Endothelial cell of umbilical vein (primary cell): ENCODE data around the gene CHRNA5.

Source experiments
- CTCF ChIP-seq, 2 donors: IDR thresholded peaks; 1 replicate in 1 of 2; 2 replicates in 1 of 2; pipeline ENCODE4 v1.5.1; 2011; ENCODE audit warnings: low read length in 2 of 2, mild to moderate bottlenecking in 2 of 2, moderate library complexity in 2 of 2, control low read depth in 1 of 2, inconsistent platforms in 1 of 2, low read depth in 1 of 2; ENCODE audit not compliant: insufficient read depth in 1 of 2; ENCODE audit errors: extremely low read depth in 1 of 2
- EZH2 ChIP-seq: IDR thresholded peaks from 2 replicates; pipeline ENCODE4 v1.6.1; 2012; ENCODE audit warnings: borderline replicate concordance, low read depth, mild to moderate bottlenecking, moderate library complexity, low read length, inconsistent platforms; ENCODE audit not compliant: severe bottlenecking
- FOS ChIP-seq: IDR thresholded peaks from 2 replicates; pipeline ENCODE4 v1.6.1; 2011; ENCODE audit warnings: mild to moderate bottlenecking, low read length, moderate library complexity, borderline replicate concordance; ENCODE audit not compliant: insufficient read depth
- POLR2A ChIP-seq: IDR thresholded peaks from 2 replicates; pipeline ENCODE4 v1.6.1; 2012; ENCODE audit warnings: low read depth, mild to moderate bottlenecking, control low read depth, low read length
- POLR2AphosphoS5 ChIP-seq: IDR thresholded peaks from 2 replicates; pipeline ENCODE4 v1.6.1; 2012; ENCODE audit warnings: low read depth, mild to moderate bottlenecking, control low read depth, low read length, moderate library complexity; ENCODE audit not compliant: insufficient read depth

GRCh38 chr15:78540871-78541743, 24.2 kb upstream of the CHRNA5 start:
- no peak for TF ChIP-seq CTCF (IDR thresholded peaks at IDR 0.05; ENCODE audit: extremely low read depth in 1 of 2, insufficient read depth in 1 of 2, low read depth in 1 of 2, low read length in 2 of 2)
- TF ChIP-seq POLR2AphosphoS5 = no peak
- no peak for TF ChIP-seq POLR2A
- no peak for TF ChIP-seq EZH2
- no peak for TF ChIP-seq FOS
